Measurements from ENCODE around the gene SIL1. TPM values are rescaled to one million over a fixed set of nuclear protein-coding genes. Genes with fewer than 3 reads are reported as not detected.

Gene SIL1
- total and polyA plus RNA-seq, 2 of the 13 experiments (the other 11 are each of a cell fraction or from before 2014, with no cell fraction given) = 26.0 to 30.0 TPM

DNA sequence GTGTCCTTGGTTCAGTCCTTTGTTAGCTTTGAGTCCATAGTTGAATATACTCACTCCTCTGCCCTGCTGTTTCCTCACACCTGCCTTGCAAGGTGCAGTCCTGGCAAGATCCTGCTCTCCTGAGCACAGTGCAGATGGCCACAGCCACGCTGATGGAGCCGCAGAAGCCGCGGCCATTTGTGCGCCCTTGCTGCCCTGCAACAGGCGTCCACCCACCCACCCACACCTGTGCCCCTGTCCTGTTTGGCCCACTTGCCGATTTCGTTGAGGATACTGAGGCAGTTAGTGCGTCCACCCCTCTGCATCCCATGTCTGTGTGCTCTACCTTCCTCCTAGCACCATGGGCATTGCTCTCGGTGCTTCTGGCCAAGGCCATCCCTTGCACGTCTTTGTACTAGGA is 271.9 kb downstream of the SIL1 start:
- Histone ChIP-seq H3K36me3 (replicated peaks in 1 of 2; ENCODE audit: control insufficient read depth in 1 of 2, insufficient read depth in 2 of 2, low read length in 2 of 2) (peaks cover 27 to 76% of the 10 kb centered on the region in 2 experiments), H3K4me1 (ENCODE audit: insufficient read depth, low read length) (peaks cover 12% of the 10 kb centered on the region), H3K9ac (ENCODE audit: insufficient read depth, low read depth, low read length) (no peak overlapping the region), H3K4me2 (ENCODE audit: low read depth, low read length) (no peak overlapping the region), H2AFZ (ENCODE audit: low read length) (no peak overlapping the region), H3K79me2 (ENCODE audit: insufficient read depth, low read length) (no peaks in the 10 kb centered on the region), H3K4me3 (replicated peaks in 1 of 3; ENCODE audit: insufficient read depth in 1 of 3, low read depth in 2 of 3, low read length in 3 of 3) (no peak overlapping the region), H3K27ac (ENCODE audit: extremely low read length, insufficient read depth, low read length) (no peak overlapping the region), H3K27me3 (ENCODE audit: control insufficient read depth in 1 of 2, insufficient read depth in 2 of 2, low read length in 2 of 2) (no peaks in the 10 kb centered on the region), H3K9me3 (ENCODE audit: low read length) (no peaks in the 10 kb centered on the region), H4K20me1 (ENCODE audit: insufficient read depth, low read length) (peaks cover 7% of the 10 kb centered on the region)
- CTCF ChIA-PET (ENCODE audit: low intra/inter-chr PET ratio, low total read pairs) = no interaction called here
- intact Hi-C loops (cut with micrococcal nuclease; ENCODE audit: unreplicated experiment) (loop anchor here (5.0 kb wide), 1 partner anchor 284 kb away; no protein-coding TSS in a partner anchor), in situ Hi-C loops (cut with HindIII; ENCODE audit: extremely low pct_ligation_motif_present, low pct_unique_long_range_greater_than_20kb) (no loop called here)
- FAIRE-seq (no peak), ATAC-seq (no peak; the same call in 2 of the 3 replicates), DNase-seq (ENCODE audit: low spot score) (no peak)
- POLR2A ChIA-PET = no interaction called here
- WGBS (ENCODE audit: low lambda C conversion rate) = 97% methylated on average over 11 of the region's 11 CpGs
- TF ChIP-seq AGO2 (optimal IDR thresholded peaks at IDR 0.05; ENCODE audit: low read depth, low read length) = peak; percentile 31
- TF ChIP-seq, protein P1, sequence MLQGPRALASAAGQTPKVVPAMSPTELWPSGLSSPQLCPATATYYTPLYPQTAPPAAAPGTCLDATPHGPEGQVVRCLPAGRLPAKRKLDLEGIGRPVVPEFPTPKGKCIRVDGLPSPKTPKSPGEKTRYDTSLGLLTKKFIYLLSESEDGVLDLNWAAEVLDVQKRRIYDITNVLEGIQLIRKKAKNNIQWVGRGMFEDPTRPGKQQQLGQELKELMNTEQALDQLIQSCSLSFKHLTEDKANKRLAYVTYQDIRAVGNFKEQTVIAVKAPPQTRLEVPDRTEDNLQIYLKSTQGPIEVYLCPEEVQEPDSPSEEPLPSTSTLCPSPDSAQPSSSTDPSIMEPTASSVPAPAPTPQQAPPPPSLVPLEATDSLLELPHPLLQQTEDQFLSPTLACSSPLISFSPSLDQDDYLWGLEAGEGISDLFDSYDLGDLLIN (CRISPR knock-in tag; IDR thresholded peaks at IDR 0.05; ENCODE audit: borderline replicate concordance) = no peak
- no TSS peak for BruUV-seq (replicated peaks)

DNA sequence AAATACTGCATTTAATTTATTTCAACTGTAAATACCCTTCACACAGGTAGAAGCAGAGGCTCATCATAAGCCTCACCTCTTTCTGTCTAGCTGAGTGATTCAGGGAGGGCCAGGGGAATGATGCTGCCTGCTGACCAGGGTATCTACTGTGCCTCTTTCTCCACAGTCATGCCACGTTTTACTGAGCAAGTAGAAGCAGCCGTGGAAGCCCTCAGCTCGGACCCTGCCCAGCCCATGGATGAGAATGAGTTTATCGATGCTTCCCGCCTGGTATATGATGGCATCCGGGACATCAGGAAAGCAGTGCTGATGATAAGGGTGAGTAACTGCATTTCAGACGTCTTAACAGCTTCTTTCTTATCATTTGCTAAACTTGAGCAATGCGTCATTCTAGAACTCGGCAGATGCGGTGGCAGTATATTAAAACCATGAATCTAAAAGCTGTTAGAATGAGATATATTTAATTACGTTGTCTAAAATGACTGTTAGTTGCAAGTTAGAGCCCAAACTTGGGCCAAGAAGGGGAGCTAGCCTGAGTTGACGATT is 273.0 kb downstream of the SIL1 start:
- no peak for TF ChIP-seq ZNF10 (CRISPR knock-in tag; IDR thresholded peaks at IDR 0.05; ENCODE audit: borderline replicate concordance, low read depth)
- no peak for TF ChIP-seq NONO (IDR thresholded peaks at IDR 0.05)
- TF ChIP-seq NONO (CRISPR knock-in tag; conservative IDR thresholded peaks at IDR 0.05) = no peak
- no peak for TF ChIP-seq ESRRA (CRISPR knock-in tag; IDR thresholded peaks at IDR 0.05; ENCODE audit: low read depth)
- Histone ChIP-seq H3K4me1 (ENCODE audit: insufficient read depth, low read length) (peaks cover 12% of the 10 kb centered on the region), H3K9ac (ENCODE audit: insufficient read depth, low read depth, low read length) (no peak overlapping the region), H3K27ac (ENCODE audit: extremely low read length, insufficient read depth, low read length) (no peak overlapping the region), H3K36me3 (replicated peaks in 1 of 2; ENCODE audit: control insufficient read depth in 1 of 2, insufficient read depth in 2 of 2, low read length in 2 of 2) (peaks cover 21 to 75% of the 10 kb centered on the region in 2 experiments), H3K9me3 (ENCODE audit: low read length) (no peaks in the 10 kb centered on the region), H3K27me3 (ENCODE audit: control insufficient read depth in 1 of 2, insufficient read depth in 2 of 2, low read length in 2 of 2) (no peaks in the 10 kb centered on the region), H3K4me2 (ENCODE audit: low read depth, low read length) (no peak overlapping the region), H4K20me1 (ENCODE audit: insufficient read depth, low read length) (peaks cover 7% of the 10 kb centered on the region), H2AFZ (ENCODE audit: low read length) (no peak overlapping the region), H3K79me2 (ENCODE audit: insufficient read depth, low read length) (no peaks in the 10 kb centered on the region), H3K4me3 (replicated peaks in 1 of 3; ENCODE audit: insufficient read depth in 1 of 3, low read depth in 2 of 3, low read length in 3 of 3) (no peak overlapping the region)
- intact Hi-C loops (cut with micrococcal nuclease; ENCODE audit: unreplicated experiment) = loop anchor here (5.0 kb wide), 1 partner anchor 283 kb away; no protein-coding TSS in a partner anchor
- FAIRE-seq (no peak), DNase-seq (ENCODE audit: low spot score) (no peak), ATAC-seq (no peak)
- POLR2A ChIA-PET = no interaction called here
- in situ Hi-C loops (cut with HindIII; ENCODE audit: extremely low pct_ligation_motif_present, low pct_unique_long_range_greater_than_20kb) = no loop called here
- CTCF ChIA-PET (ENCODE audit: low intra/inter-chr PET ratio, low total read pairs) = no interaction called here
- BruUV-seq (replicated peaks) = no TSS peak
- WGBS (ENCODE audit: low lambda C conversion rate) = 97% methylated on average over 12 of the region's 12 CpGs
